ENCODE measurements around the gene IGDCC3. TPM values are rescaled to one million over a fixed set of nuclear protein-coding genes. Genes with fewer than 3 reads are reported as not detected.

The IGDCC3 gene
- polyA plus RNA-seq, 1 donor from 2014 or later = 14.4 TPM

DNA sequence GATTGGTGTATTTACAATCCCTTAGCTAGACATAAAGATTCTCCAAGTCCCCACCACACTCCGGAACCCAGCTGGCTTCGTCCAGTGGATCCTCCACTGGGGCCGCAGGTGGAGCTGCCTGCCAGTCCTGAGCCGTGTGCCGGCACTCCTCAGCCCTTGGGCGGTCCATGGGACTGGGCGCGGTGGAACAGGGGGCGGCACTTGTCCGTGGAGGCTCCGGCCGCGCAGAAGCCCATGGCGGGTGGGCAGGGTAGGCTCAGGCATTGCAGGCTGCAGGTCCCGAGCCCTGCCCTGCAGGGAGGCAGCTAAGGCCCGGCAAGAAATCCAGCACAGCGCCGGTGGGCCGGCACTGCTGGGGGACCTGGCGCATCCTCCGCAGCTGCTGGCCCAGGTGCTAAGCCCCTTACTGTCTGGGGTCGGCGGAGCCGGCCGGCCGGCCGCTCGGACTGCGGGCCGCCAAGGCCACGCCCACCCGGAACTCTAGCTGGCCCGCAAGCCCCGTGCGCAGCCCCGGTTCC, 76.8 kb downstream of the IGDCC3 start:
- H3K27ac ChIP-seq (ENCODE audit: low read length) = no peak overlapping the region
- H4K20me1 ChIP-seq (ENCODE audit: insufficient read depth) = no peaks in the 10 kb centered on the region
- H3K27me3 ChIP-seq (ENCODE audit: insufficient read depth, low read depth, low read length) = no peaks in the 10 kb centered on the region
- H3K79me2 ChIP-seq (replicated peaks; ENCODE audit: insufficient read depth, low read length) = no peaks in the 10 kb centered on the region
- H3K4me2 ChIP-seq (ENCODE audit: low read length) = no peak overlapping the region
- H3K36me3 ChIP-seq (ENCODE audit: insufficient read depth, low read length) = no peaks in the 10 kb centered on the region
- H3K4me3 ChIP-seq (ENCODE audit: low read length) = no peak overlapping the region
- H2AFZ ChIP-seq (ENCODE audit: low read depth, low read length) = no peak overlapping the region
- H3K9me3 ChIP-seq (ENCODE audit: low read length) = no peaks in the 10 kb centered on the region
- TF ChIP-seq TAF1 (IDR thresholded peaks at IDR 0.05; ENCODE audit: low read depth) (no peak), POLR2AphosphoS5 (IDR thresholded peaks at IDR 0.05) (no peak), RAD21 (conservative IDR thresholded peaks at IDR 0.05) (no peak), MXI1 (conservative IDR thresholded peaks at IDR 0.05; ENCODE audit: poor library complexity, severe bottlenecking) (no peak), EZH2 (IDR thresholded peaks at IDR 0.05; ENCODE audit: borderline replicate concordance, insufficient read depth, low read length, poor library complexity, severe bottlenecking) (no peak), SMC3 (conservative IDR thresholded peaks at IDR 0.05; ENCODE audit: poor library complexity) (no peak), EP300 (conservative IDR thresholded peaks at IDR 0.05; ENCODE audit: poor library complexity, severe bottlenecking) (no peak)
- TF ChIP-seq, protein P1, sequence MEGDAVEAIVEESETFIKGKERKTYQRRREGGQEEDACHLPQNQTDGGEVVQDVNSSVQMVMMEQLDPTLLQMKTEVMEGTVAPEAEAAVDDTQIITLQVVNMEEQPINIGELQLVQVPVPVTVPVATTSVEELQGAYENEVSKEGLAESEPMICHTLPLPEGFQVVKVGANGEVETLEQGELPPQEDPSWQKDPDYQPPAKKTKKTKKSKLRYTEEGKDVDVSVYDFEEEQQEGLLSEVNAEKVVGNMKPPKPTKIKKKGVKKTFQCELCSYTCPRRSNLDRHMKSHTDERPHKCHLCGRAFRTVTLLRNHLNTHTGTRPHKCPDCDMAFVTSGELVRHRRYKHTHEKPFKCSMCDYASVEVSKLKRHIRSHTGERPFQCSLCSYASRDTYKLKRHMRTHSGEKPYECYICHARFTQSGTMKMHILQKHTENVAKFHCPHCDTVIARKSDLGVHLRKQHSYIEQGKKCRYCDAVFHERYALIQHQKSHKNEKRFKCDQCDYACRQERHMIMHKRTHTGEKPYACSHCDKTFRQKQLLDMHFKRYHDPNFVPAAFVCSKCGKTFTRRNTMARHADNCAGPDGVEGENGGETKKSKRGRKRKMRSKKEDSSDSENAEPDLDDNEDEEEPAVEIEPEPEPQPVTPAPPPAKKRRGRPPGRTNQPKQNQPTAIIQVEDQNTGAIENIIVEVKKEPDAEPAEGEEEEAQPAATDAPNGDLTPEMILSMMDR (IDR thresholded peaks at IDR 0.05; ENCODE audit: poor library complexity, severe bottlenecking) = no peak
- TF ChIP-seq, protein P2, sequence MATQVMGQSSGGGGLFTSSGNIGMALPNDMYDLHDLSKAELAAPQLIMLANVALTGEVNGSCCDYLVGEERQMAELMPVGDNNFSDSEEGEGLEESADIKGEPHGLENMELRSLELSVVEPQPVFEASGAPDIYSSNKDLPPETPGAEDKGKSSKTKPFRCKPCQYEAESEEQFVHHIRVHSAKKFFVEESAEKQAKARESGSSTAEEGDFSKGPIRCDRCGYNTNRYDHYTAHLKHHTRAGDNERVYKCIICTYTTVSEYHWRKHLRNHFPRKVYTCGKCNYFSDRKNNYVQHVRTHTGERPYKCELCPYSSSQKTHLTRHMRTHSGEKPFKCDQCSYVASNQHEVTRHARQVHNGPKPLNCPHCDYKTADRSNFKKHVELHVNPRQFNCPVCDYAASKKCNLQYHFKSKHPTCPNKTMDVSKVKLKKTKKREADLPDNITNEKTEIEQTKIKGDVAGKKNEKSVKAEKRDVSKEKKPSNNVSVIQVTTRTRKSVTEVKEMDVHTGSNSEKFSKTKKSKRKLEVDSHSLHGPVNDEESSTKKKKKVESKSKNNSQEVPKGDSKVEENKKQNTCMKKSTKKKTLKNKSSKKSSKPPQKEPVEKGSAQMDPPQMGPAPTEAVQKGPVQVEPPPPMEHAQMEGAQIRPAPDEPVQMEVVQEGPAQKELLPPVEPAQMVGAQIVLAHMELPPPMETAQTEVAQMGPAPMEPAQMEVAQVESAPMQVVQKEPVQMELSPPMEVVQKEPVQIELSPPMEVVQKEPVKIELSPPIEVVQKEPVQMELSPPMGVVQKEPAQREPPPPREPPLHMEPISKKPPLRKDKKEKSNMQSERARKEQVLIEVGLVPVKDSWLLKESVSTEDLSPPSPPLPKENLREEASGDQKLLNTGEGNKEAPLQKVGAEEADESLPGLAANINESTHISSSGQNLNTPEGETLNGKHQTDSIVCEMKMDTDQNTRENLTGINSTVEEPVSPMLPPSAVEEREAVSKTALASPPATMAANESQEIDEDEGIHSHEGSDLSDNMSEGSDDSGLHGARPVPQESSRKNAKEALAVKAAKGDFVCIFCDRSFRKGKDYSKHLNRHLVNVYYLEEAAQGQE (IDR thresholded peaks at IDR 0.05; ENCODE audit: borderline replicate concordance) = no peak
- H3F3A ChIP-seq (ENCODE audit: insufficient read depth, low read length, poor library complexity, severe bottlenecking) = no peaks in the 10 kb centered on the region
- no peaks in the 10 kb centered on the region for H3K9me2 ChIP-seq (ENCODE audit: insufficient read depth, low read length)
- no peak overlapping the region for H3K9ac ChIP-seq (ENCODE audit: low read length)

DNA sequence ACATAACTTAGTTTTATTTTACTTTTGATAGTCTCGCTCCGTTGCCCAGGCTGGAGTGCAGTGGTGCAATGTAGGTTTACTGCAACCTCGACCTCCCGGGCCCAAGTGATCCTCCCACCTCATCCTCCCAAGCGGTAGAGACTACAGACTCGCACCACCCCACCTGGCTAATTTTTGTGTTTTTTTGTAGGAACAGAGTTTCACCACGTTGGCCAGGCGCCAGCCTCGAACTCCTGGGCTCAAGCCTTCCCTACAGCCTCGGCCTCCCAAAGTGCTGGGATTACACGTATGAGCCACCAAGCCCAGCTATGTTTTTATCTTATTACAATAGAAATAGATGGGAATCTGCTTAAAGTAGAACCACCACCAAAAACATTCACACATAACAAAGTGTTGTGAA, 79.1 kb downstream of the IGDCC3 start:
- Histone ChIP-seq H2AFZ (ENCODE audit: low read depth, low read length) (no peak overlapping the region), H3K36me3 (ENCODE audit: insufficient read depth, low read length) (no peaks in the 10 kb centered on the region), H3K4me3 (ENCODE audit: low read length) (no peak overlapping the region), H3K27ac (ENCODE audit: low read length) (no peak overlapping the region), H3K9me3 (ENCODE audit: low read length) (no peaks in the 10 kb centered on the region), H3K27me3 (ENCODE audit: insufficient read depth, low read depth, low read length) (no peaks in the 10 kb centered on the region), H3K4me2 (ENCODE audit: low read length) (no peak overlapping the region), H3K79me2 (replicated peaks; ENCODE audit: insufficient read depth, low read length) (no peaks in the 10 kb centered on the region), H4K20me1 (ENCODE audit: insufficient read depth) (no peaks in the 10 kb centered on the region), H3K9me2 (ENCODE audit: insufficient read depth, low read length) (no peaks in the 10 kb centered on the region), H3F3A (ENCODE audit: insufficient read depth, low read length, poor library complexity, severe bottlenecking) (no peaks in the 10 kb centered on the region), H3K9ac (ENCODE audit: low read length) (no peak overlapping the region)
- no peak for TF ChIP-seq MXI1 (conservative IDR thresholded peaks at IDR 0.05; ENCODE audit: poor library complexity, severe bottlenecking)
- TF ChIP-seq SMC3 (conservative IDR thresholded peaks at IDR 0.05; ENCODE audit: poor library complexity) = no peak
- no peak for TF ChIP-seq POLR2AphosphoS5 (IDR thresholded peaks at IDR 0.05)
- no peak for TF ChIP-seq RAD21 (conservative IDR thresholded peaks at IDR 0.05)
- no peak for TF ChIP-seq EZH2 (IDR thresholded peaks at IDR 0.05; ENCODE audit: borderline replicate concordance, insufficient read depth, low read length, poor library complexity, severe bottlenecking)
- TF ChIP-seq, protein P2 (IDR thresholded peaks at IDR 0.05; ENCODE audit: borderline replicate concordance) = no peak
- TF ChIP-seq, protein P1 (IDR thresholded peaks at IDR 0.05; ENCODE audit: poor library complexity, severe bottlenecking) = no peak
- no peak for TF ChIP-seq EP300 (conservative IDR thresholded peaks at IDR 0.05; ENCODE audit: poor library complexity, severe bottlenecking)
- no peak for TF ChIP-seq TAF1 (IDR thresholded peaks at IDR 0.05; ENCODE audit: low read depth)
